ENCODE measurements around the gene CCDC171. TPM values are rescaled to one million over a fixed set of nuclear protein-coding genes. Genes with fewer than 3 reads are reported as not detected.

Gene CCDC171
- total and polyA plus RNA-seq, 2 of the 13 experiments (the other 11 are each of a cell fraction or from before 2014, with no cell fraction given), result 0.95 to 2.5 TPM

GRCh38 chr9:15510789-15511575 is 41.9 kb upstream of the CCDC171 start, which contains the start of gene PSIP1 (continued):
- TF ChIP-seq ZNF597 (CRISPR knock-in tag; IDR thresholded peaks at IDR 0.05) (0 out of 2 replicates have a peak, but pooled peaks have one; percentile 31), MAZ (IDR thresholded peaks at IDR 0.05; ENCODE audit: borderline replicate concordance, low read depth, low read length) (peak; percentile 22; the same call in 1 of the 2 replicates), MAZ (CRISPR knock-in tag; IDR thresholded peaks at IDR 0.05; ENCODE audit: low read depth) (peak; percentile 83), FOXO4 (CRISPR knock-in tag; conservative IDR thresholded peaks at IDR 0.05) (no peak), ZNF143 (CRISPR knock-in tag; IDR thresholded peaks at IDR 0.05) (0 out of 2 replicates have a peak, but pooled peaks have one; percentile 20), ZNF121 (CRISPR knock-in tag; IDR thresholded peaks at IDR 0.05) (peak; percentile 20; the same call in 1 of the 2 replicates), CAMTA2 (CRISPR knock-in tag; IDR thresholded peaks at IDR 0.05; ENCODE audit: borderline replicate concordance) (no peak), MLLT10 (CRISPR knock-in tag; IDR thresholded peaks at IDR 0.05) (no peak), TBX2 (CRISPR knock-in tag; IDR thresholded peaks at IDR 0.05; ENCODE audit: borderline replicate concordance) (peak; percentile 53; the same call in 1 of the 2 replicates), ZNF350 (CRISPR knock-in tag; IDR thresholded peaks at IDR 0.05; ENCODE audit: borderline replicate concordance, low read depth) (0 out of 2 replicates have a peak, but pooled peaks have one; percentile 39), KDM1A (CRISPR knock-in tag; IDR thresholded peaks at IDR 0.05) (no peak), MZF1 (CRISPR knock-in tag; IDR thresholded peaks at IDR 0.05; ENCODE audit: borderline replicate concordance) (no peak), TAF15 (IDR thresholded peaks at IDR 0.05; ENCODE audit: low read depth, low read length, poor library complexity, severe bottlenecking) (no peak), POLR2AphosphoS5 (IDR thresholded peaks at IDR 0.05; ENCODE audit: low read depth, low read length) (peak; percentile 71), ZNF512B (CRISPR knock-in tag; IDR thresholded peaks at IDR 0.05; ENCODE audit: borderline replicate concordance) (no peak), ZBTB7A (CRISPR knock-in tag; IDR thresholded peaks at IDR 0.05) (no peak), ZNF598 (CRISPR knock-in tag; IDR thresholded peaks at IDR 0.05; ENCODE audit: borderline replicate concordance) (no peak), HBP1 (CRISPR knock-in tag; IDR thresholded peaks at IDR 0.05; ENCODE audit: low read depth) (no peak), FOXO1 (CRISPR knock-in tag; IDR thresholded peaks at IDR 0.05) (no peak)
- TF ChIP-seq, protein P1, sequence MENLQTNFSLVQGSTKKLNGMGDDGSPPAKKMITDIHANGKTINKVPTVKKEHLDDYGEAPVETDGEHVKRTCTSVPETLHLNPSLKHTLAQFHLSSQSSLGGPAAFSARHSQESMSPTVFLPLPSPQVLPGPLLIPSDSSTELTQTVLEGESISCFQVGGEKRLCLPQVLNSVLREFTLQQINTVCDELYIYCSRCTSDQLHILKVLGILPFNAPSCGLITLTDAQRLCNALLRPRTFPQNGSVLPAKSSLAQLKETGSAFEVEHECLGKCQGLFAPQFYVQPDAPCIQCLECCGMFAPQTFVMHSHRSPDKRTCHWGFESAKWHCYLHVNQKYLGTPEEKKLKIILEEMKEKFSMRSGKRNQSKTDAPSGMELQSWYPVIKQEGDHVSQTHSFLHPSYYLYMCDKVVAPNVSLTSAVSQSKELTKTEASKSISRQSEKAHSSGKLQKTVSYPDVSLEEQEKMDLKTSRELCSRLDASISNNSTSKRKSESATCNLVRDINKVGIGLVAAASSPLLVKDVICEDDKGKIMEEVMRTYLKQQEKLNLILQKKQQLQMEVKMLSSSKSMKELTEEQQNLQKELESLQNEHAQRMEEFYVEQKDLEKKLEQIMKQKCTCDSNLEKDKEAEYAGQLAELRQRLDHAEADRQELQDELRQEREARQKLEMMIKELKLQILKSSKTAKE (CRISPR knock-in tag; IDR thresholded peaks at IDR 0.05; ENCODE audit: borderline replicate concordance), result no peak

All from HepG2 (cell line).